T-helper 22 cell (primary cell): ENCODE data around the gene CACNB2.
"Not testable (repeated sequence)": the region's sequence is repeated elsewhere in the genome, so short reads cannot be mapped to it uniquely, and the experiment has no call there.

ENCODE experiments used
- DNase-seq: peaks from one replicate; pipeline ENCODE4 v3.0.0-alpha.2; 2020; ENCODE audit warnings: low read depth

CACNB2 gene

DNA sequence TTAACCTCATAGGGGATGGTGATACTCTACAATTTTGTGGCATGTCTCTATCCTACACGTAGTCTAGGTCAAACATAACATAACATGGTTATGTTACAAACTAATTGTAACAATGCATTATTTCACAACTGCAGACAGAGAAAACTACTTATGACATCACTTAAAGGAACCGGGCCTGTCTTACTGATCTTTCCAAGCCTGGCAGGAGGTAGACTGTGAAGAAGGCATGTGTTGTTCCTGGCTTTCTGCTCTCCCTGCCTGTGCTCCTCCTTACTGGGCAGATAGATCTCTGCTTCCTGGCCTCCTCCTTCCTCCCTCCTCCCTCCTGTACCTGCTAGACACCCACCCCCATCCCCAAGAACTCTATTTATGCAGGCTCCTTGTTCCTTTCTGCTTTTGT lies 5.4 kb downstream of the CACNB2 start:
- DNase-seq = no peak

DNA sequence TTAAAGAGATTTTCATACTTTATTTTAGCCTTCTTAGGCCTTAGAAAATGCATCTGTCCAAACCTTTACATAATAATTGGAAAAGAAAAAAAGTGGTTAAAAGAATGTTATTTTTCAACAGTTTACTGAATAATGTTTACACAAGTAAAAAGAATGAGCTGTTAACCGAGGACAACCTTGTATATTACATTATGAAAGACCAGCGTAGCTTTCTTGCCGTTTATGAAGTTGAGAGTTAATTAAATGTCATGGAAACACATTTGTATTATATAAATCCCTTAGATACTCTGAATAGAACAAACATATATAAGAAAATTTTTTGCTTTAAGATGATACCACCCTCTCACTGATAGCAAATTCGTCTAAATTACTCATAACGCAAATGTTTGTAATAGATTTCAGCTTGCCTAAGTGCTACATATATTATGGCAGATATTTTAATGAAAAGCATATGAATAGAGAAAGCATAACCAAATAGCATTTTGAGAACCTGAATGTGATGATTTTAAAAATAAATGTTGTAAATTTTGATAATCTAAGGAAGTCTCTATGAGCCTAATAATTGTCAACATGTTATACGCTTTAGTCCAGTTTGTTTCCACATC lies 9.1 kb downstream of the CACNB2 start:
- no peak for DNase-seq

GRCh38 chr10:18151356-18151890 lies 11.2 kb downstream of the CACNB2 start:
- no peak for DNase-seq

DNA sequence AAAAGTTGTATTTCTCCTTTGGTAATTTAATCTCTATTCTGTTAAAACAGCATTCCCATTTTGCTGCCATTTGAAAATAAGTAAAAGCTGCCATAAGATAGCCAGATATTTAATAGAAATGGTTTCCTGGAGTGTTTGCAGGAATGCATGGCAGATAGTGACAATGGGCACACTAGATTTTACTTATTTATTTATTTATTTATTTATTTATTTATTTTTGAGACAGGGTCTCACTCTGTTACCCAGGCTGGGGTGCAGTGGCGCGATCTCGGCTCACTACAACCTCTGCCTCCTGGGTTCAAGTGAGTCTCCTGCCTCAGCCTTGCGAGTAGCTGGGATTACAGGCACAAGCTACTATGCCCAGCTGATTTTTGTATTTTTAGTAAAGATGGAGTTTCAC lies 13.2 kb downstream of the CACNB2 start:
- not testable (repeated sequence) for DNase-seq

GRCh38 chr10:18155321-18155720 lies 15.1 kb downstream of the CACNB2 start:
- DNase-seq = no peak

DNA sequence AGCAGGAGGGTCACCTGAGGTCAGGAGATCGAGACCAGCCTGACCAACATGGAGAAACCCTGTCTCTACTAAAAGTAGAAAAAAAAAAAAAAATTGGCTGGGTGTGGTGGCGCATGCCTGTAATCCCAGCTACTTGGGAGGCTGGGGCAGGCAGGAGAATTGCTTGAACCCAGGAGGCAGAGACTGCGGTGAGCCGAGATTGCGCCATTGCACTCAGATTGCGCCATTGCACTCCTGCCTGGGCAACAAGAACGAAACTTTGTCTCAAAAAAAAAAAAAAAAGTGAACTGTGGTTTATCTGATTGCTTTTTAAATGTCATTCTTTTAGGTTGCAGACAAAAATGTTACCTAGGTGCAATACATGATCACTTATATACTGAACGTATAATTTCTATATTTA lies 16.6 kb downstream of the CACNB2 start:
- not testable (repeated sequence) for DNase-seq

DNA sequence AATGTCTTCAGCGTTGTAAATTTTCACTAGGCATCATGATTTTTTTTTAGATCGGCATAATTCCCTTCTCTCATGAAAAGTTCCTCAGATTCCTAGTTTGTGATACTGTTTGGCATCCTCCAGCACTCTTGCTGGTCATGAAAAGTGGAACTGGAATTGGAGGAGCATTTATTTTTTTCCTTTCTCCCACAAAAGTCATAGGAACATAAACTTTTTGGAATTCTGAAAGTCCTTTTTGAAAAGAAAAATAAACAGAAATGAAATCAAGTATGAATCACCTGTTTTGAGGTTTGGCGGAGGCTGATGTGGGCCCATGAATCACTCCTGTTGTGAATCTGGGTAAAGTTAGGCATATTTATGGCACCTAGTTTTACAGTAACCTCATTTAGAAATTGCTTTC lies 17.7 kb downstream of the CACNB2 start:
- no peak for DNase-seq

GRCh38 chr10:18158773-18159265 lies 18.6 kb downstream of the CACNB2 start:
- DNase-seq = no peak

- DNase-seq = no peak
Observed at GRCh38 chr10:18159557-18159956, 19.3 kb downstream of the CACNB2 start.

GRCh38 chr10:18162021-18162627 lies 21.9 kb downstream of the CACNB2 start:
- no peak for DNase-seq

DNA sequence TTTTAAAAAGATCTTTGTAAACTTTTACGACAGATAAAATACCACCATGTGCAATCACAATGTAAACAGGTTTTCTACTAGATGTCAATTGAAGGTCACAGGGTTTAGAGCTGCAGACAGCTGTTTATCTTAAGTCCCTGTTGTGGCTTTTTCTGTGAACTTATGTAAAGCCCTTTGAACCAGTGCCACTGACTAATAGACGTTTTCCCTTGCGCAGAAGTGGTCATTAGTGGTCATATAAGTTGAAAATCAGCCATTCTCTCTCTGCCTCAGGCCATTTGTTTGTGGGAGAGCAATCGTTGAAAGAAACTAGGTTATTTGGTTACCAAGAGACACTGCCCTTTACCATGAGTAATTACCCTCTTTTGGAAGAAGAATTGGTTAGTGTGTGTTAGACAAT lies 23.9 kb downstream of the CACNB2 start:
- DNase-seq = no peak

DNA sequence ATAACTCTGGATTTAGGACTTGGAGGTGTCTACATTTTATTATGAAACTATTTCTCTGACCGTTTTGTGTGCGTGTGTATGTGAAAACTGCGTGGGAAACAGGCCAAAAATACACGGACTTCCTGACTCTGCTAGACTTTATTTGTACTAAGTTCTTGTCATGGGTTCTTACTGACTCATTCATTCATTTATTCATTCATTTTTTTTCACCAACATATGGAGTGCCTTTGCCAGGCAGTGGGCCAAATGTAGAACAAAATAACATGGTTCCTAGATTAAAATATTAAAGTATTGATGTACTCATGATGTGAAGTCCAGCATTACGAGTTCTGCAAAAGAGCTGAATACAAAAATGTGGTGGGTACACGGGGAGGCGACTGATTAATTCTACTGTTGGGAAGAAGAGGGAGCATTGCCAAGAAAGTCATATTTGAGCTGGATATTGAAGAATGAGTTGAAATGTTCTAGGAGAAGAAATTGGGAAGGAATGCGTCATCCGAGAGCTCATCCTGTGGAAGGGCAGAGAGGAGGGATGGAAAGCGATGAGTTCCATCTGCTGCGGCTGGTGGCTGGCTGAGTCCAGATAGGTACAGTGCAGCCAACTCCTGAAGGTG lies 24.6 kb downstream of the CACNB2 start:
- DNase-seq = no peak

DNA sequence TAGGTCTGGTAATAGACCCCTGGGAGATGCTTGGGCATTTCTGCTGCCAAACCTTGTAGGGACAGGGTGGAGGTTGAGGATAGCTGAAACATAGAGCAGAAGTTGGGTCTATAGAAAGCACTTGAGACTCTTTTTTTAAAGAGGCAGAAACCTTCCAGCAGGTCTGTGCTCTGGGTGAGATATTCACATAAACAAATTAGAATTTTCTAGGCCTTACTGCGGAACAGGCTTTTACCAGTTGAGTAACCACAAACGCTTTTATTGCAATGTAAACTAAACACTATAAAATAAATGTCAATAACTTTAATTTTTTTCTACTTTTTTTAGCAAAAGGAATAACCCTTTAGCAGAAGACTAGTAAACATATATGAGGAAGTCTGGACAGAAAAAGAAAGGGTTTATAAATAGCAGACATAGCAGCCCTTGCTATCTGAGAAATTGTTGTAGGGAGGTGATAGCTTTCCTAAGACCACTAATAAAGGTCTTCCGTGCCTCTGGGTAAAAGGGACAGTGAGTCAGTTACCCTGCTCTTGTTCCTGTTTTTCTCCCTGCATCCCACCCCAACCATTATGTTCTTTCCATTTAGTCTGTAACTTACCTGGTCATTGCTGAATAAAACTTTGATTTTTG lies 38.7 kb downstream of the CACNB2 start:
- DNase-seq = no peak

GRCh38 chr10:18179891-18180290 lies 39.7 kb downstream of the CACNB2 start:
- DNase-seq = no peak

- not testable (repeated sequence) for DNase-seq
Observed at GRCh38 chr10:18181382-18181781, 41.2 kb downstream of the CACNB2 start.

DNA sequence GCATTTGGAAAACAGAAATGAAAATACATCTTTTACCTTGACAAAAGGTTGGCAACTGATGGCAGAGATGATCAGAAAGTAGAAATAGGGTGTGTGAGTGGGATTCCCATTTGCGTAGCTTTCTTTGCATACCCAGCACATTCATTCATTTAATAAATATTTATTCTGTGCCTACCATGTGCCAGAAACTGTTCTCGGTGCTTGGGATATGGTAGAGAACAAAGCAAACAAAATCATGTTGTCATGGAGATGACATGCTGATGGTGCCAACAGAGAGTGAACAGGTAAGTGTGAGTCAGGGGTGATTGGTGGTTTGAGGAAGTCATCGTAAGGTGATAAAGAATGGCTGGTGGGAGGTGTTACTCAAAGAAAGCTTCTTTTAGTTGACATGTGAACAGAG lies 45.4 kb downstream of the CACNB2 start:
- DNase-seq = no peak

- no peak for DNase-seq
Observed at GRCh38 chr10:18190840-18191239, 50.6 kb downstream of the CACNB2 start.

DNA sequence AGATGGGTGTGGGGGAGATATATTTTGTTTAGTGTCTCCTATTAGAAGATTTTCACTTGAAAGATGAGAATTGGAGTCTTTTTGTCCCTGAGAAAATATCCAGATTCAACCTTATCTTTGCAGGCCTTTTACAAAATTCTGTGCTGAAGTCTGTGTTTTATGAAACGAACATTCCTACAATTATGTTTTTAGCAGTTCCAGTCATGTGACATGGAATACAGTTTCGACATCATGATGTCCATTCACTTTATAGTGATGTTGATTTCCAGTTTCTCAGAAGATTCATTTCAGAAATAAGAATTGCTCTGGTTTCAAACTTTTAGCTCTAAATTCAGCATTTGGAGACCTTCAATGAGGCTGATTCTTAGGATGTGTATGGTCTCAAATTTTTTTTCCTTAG lies 54.4 kb downstream of the CACNB2 start:
- no peak for DNase-seq

DNA sequence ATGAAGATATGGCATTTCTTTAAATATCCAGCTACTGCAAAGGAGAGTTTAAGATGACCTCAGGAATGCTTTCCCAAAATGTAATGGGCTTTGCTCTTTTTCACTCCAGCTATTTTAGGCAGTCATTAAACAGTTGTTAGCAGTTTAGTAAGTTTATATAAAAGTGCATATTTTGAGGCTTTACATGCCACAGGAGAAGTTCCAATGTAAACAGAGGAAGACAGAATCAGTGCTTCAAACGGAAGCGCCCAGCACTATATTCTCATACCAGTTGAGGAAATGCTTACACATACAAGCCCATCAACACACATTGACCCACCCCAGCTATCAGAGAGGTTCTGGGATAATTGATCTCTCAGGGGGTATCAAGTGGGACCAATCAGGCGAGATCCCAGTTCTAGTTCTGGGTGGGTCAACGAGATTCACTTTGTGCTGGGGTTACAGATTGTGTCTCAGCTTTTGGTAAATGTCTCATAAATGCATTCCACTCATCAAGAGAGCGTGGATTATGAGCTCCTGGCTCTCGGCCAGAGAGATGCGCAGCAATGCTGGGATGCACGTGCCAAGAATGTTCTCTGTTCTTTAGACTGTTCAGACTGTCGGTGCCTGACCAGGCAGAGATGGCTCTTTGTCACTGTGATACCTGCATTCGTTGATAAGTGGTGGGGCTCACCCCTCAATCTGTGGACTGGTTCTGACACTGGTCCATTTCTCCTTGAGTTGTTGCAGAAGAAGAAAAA lies 55.0 kb downstream of the CACNB2 start:
- DNase-seq = no peak

DNA sequence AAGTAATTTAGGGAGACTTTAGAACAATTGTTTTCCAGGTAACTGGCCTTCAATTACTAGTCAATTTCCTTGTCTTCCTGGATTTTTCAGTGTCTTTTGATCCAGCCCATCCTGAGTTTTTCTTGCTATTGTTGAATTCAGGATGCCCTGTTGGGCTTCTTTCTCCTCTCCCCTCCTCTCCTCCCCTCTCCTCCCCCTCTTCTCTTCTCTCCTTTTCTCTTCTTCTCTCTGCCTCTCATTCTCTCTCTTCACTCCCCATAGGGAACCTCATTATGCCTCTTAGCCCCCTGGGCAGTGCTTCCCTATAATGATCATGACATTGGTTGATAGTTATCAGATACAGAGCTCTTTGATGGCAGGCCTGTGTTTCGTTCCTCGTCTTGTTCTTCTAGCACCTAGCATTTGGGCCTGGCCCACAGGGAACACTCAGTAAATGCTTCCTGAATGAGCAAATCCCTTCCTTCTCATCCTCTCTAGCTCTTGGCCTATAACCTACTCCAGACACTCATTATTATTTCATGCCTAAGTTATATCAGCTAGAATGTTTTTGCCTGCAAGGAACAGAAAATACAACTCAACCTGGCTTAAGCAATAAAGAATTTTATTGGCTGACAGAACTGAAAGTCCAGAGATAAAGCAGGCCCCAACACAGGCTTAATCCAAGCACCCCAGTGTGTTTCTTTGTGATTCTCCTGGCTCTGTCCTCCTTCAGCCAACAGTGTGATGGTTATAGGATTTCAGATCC lies 56.8 kb downstream of the CACNB2 start:
- no peak for DNase-seq

- DNase-seq = no peak
Observed at GRCh38 chr10:18197706-18198105, 57.5 kb downstream of the CACNB2 start.
